Gastroesophageal sphincter (tissue), 3 donors: ENCODE data around the gene CD8B2.
"Not testable (repeated sequence)": the region's sequence is repeated elsewhere in the genome, so short reads cannot be mapped to it uniquely, and the experiment has no call there.

Source experiments
- EP300 ChIP-seq: sonication (generic); formaldehyde crosslinking; IDR thresholded peaks from one replicate; pipeline ENCODE4 v1.6.1; 2017; ENCODE audit warnings: antibody characterized with exemption, mild to moderate bottlenecking
- POLR2A ChIP-seq, 2 donors: fragments of 450-650 bp; IDR thresholded peaks; one replicate each; pipeline ENCODE4 v1.6.1; 2017; ENCODE audit warnings: antibody characterized with exemption in 2 of 2, mild to moderate bottlenecking in 2 of 2, moderate library complexity in 1 of 2
- POLR2AphosphoS5 ChIP-seq: sonication (generic); formaldehyde crosslinking; IDR thresholded peaks from one replicate; pipeline ENCODE4 v1.6.1; 2017; ENCODE audit warnings: antibody characterized with exemption
- TF ChIP-seq, protein P1 (sequence below), 4 experiments: fragments of 200-600 bp in 2 of 4; fragments of 450-650 bp in 2 of 4; sonication (generic) in 1 of 4; IDR thresholded peaks; one replicate each; pipeline ENCODE4 v1.5.1; 2017 to 2019; ENCODE audit warnings: antibody characterized with exemption in 4 of 4, mild to moderate bottlenecking in 2 of 4, moderate library complexity in 2 of 4

DNA sequence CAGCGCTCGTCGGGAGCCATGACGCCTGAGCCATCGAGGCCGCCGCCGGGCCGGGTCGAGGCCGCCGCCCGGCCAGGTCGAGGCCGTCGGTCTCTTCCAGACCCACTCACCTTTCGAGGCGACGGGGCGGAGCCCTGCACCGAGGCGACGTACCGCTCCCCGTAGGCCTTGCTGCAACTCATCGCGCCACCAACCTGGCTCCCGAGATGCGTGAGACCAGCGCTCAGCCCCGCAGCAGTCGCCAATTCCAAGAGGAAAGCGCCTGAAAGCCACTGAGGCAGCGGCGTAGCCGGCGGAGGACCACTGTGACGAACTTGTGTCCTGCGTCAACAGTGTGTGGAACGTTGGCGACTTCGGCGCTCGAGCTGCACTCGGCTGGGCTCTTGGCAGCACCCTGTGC lies 19.1 kb upstream of the CD8B2 start, which contains the start of gene RGPD3:
- TF ChIP-seq POLR2AphosphoS5; EP300; POLR2A (IDR thresholded peaks at IDR 0.05): not testable (repeated sequence)
- TF ChIP-seq, protein P1, sequence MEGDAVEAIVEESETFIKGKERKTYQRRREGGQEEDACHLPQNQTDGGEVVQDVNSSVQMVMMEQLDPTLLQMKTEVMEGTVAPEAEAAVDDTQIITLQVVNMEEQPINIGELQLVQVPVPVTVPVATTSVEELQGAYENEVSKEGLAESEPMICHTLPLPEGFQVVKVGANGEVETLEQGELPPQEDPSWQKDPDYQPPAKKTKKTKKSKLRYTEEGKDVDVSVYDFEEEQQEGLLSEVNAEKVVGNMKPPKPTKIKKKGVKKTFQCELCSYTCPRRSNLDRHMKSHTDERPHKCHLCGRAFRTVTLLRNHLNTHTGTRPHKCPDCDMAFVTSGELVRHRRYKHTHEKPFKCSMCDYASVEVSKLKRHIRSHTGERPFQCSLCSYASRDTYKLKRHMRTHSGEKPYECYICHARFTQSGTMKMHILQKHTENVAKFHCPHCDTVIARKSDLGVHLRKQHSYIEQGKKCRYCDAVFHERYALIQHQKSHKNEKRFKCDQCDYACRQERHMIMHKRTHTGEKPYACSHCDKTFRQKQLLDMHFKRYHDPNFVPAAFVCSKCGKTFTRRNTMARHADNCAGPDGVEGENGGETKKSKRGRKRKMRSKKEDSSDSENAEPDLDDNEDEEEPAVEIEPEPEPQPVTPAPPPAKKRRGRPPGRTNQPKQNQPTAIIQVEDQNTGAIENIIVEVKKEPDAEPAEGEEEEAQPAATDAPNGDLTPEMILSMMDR (IDR thresholded peaks at IDR 0.05), result not testable (repeated sequence)
